HG03175 (cell line): ENCODE measurements around the gene TEX2.
A peak's percentile ranks its signal among the peaks of the same experiment; 100 is the strongest.

Experiments used
- ATAC-seq: cut with Tn5 transposase; IDR thresholded peaks from one replicate; pipeline ENCODE4 v1.9.1; 2021; ENCODE audit warnings: mild to moderate bottlenecking, moderate library complexity; ENCODE audit not compliant: unreplicated experiment

The TEX2 gene

DNA sequence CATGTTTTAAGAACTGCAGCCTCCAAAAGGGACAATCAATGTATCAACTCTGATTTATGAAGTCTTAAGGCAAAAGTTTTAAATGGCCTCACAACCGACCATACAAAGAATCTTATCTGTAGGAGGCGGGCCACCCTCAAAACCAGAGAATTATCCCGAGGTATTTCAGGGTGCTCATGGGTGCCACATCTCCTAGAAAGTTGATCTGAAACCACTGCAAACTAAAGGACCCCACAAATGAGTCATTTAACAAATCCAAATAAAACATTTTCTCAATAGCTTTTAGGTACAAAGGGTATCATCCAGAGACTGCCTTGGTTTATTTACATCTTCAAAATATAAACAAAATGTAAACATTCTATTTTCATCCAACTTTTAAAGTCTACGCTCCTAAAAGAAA lies 139.9 kb downstream of the TEX2 start:
- ATAC-seq = no peak

DNA sequence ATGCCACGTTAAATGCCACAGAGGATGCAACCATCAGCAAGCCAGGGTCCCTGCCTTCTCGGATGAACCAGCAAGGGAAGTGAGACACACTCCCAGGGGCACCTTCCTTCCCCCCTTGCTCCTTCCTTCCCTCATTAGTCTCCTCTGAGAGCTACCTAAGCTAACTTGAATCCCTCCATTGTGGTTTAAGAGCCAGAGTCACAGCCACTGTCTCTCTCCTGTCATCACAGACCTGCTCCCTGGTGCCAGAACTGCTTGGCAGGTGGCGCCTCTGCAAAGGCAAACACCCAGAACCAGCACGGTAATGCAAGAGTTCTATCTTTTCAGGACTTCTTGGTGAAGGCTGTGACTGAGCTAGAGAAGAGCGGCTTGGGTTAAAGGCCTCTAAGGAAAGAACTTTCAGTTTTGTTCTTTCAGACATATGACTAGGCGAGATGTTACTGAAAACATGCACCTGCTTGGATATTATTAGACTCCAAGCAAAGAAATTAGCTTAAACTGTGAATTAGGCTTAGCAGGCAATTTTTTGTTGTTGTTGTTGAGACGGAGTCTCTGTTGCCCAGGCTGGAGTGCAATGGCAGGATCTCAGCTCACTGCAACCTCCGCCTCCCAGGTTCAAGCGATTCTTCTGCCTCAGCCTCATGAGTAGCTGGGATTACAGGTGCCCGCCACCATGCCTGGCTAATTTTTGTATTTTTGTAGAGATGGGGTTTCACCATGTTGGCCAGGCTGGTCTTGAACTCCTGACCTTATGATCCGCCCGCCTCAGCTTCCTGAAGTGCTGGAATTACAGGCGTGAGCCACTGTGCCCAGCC lies 141.9 kb downstream of the TEX2 start:
- peak; percentile 89 for ATAC-seq

DNA sequence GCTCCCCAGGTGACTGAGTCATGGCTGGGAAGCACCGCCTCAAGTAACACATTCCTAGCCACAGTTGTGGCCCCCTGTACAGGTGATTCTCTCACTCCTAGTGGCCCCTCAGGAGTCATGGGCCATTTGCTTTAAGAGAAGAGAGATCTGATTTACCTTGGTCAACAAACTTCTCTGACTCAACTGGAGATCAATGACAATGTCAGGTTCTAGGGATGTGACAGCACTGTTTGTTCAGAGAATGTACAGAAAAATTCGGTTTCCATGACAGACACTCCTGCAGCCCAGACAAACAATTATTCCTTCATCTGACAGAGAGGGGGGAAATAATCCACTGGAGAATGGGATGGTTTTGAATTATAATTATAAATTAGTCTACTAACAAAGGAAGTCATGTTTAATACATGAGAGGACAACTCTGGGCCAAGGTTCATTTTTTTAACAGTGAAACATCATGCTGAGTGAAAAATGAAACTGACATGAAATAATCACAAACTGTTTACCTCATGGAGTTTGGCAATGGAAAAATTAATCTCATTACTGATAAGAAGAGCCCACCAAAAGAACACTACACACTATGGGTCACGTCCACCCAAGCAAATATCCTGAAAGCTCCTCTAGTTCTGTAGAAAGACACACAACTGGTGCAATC lies 142.8 kb downstream of the TEX2 start:
- ATAC-seq = no peak

DNA sequence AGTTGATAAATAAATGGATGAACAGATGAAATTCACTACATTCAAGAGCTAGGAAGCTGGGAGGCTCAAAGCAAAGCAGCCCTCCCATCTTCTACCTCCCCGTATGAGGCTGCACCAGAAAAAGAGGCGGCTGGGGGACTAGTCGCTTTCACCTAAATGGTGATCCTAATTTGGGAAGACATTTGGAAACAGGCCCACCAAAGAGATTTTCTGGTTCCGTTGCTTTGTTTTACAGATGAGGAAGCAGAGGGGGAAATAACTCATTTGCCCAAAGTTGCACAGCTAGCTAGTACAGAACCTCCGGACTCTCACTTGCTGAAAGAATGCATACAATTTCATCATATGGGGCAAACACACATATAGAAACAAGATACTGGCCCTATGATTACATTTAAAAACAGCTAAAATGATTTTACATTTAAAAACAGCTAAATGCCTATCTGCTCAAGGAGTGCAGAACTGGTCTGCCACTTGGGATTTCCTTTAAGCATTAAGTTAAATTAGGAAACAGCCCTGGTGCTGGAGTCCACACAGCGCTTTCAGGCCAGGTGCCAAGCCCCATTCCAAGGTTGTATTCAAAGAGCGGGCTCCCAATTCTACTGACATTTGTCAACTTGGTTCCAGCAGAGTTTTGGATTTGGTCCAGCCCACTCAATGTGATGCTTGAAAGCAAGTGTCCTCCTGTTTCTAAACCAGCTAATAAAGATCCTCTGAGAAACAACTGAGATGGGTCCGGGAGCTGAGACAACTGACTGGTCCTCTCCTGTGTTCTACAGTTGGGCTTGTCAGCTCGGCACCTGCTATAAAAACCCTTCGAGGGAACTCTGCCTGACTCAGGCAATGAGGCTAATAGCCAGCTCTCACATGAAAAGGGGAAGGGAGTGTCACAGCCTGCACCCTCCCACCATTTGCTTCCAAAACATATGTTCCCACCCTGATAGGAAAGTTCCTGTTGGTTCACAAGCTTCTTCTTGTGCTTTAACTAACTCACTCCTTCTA lies 144.8 kb downstream of the TEX2 start:
- no peak for ATAC-seq

DNA sequence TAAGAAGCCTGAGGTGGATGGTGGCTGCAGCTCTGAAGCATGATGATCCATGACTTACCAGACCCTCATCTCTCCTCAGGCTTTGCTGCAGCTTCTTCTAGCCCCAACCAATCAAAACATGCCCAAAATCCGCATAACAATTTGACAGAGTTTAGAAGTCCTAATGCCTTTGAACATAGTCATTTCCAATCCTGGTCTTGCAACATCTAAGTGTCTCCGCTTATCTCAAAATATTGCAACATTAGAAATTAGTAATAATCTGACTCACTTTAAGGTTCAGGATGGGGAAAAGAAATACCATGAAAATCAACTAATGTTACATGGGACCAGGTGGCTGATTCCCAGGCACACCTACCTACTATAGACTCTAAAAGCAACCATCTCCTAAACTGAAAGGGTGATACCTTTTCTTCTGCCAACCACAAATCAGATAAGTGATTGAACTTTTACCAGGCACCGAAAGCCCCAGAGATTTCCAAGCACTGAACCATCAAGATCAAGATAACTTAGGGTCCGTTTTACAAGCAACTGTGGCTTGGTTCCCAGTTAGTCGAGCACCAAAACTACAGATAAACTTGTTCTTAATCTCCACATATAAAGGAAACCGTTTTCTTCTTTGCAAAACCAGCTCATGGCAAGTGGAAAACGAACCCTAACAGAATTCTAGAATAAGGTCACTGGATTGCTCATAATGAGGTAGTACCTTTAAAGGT lies 147.1 kb downstream of the TEX2 start:
- no peak for ATAC-seq

DNA sequence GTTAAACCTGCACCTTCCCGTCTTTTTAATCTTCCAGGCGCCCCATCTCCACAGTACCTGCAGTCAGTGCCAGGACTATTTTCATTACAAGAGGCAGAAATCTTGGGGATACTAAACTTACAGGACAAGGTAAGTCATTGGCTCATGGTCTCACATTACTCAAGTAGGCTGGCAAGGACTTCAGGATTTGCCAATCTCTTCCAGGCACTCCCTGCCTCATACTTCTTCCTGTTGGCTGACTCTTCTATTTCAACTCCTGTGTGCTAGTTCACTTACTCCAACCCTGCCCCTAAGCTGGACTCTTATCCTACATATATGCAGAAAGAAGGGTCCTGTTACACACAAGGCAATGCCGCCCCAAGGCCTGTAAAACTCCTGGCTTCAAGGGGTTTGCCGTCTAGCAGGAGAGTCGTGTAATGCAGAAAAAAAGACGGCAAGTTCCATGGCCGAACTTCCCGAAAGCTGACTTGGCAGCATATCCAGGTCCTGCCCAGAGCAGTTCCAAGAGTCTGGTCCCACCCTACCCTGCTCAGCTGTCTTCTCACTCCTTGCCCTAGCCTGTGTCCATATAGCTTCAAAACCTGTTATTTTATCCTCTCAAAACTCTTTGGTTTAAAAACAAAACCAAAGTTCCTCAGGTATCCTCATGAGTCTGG lies 147.9 kb downstream of the TEX2 start:
- no peak for ATAC-seq

DNA sequence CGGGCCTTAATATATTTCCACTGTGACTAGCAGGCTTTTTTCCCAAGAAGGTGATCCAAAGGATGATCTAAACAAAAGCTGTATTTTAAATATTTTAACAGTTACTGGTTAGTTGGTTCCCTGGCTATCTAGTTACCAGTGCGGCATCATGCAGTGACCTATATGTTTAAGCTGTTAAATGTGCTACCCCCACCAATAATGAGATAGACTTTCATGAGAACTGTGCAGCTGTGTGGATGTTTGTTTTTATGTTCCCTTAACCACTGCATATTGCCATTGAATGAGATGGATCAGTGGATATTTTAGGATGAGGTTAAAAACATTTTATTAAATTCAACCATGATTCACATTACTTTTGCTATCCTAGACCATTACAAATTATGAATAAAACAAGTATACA lies 150.1 kb downstream of the TEX2 start:
- ATAC-seq = no peak

DNA sequence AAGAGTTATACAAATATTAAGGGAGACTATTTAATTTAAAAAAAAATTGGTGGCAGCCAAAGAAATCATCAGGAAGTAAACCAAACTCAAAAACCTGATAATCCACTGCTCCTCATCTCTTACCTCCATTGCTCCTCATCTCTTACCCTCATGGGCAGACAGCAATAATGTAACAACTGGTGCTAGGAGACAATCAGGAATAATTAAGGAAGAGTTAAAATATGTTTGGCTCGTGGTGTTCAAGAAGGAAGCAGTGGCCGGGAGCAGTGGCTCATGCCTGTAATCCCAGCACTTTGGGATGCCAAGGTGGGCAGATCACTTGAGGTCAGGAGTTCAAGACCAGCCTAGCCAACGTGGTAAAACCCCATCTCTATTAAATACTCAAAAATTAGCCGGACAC lies 151.2 kb downstream of the TEX2 start:
- ATAC-seq = no peak

DNA sequence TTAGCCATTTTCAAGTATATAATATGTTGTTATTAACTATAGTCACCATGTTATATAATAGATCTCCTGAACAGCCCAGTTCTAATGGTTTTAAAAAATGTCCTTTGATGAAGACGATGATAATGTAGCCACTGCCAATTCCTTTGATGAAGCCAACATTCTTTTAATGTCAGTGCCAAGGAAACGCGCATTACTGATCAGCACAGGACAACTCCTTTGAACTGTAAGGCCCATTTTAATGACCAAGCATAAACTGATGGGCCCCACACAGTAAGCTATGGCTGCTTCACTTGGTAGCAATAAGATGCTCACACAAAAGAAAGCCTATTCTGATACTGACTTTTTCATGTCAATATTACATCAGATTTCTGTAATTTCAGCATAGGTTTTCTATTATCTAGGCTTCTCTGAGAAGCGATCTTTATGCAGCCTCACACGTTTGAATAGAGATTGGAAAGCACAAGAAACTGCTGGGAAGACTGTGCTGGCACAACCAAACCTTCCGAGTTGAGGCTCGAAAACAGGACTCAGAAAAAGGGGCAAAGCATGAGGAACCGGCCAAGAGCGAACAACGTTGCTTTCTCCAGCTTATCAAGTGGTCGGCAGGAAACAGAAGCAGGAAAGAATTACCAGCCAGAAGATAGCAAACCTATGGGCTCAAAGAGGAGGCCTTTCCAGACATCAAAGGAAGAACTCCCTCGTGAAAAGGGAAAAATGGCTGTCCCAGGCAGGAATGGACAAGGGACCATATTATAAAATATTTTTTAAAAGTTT lies 152.5 kb downstream of the TEX2 start:
- ATAC-seq = no peak

DNA sequence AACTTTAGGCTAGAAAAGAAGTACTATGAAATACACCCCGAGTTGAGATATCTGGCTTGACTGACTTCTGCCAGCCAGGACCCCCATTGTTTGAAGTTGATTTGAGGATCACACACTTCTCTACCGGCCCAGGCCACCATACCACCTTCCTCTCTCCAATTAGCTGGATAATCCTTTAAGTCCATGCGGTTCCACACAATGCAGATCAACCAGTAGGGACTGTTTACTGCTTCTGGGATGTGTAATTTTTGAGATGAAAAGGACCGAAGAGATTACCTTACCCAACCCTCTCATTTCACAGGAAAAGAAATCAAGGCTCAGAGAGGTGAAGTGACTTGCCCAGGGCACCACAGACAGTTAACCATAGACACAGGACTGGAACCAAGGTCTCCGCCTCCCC lies 153.7 kb downstream of the TEX2 start:
- no peak for ATAC-seq

DNA sequence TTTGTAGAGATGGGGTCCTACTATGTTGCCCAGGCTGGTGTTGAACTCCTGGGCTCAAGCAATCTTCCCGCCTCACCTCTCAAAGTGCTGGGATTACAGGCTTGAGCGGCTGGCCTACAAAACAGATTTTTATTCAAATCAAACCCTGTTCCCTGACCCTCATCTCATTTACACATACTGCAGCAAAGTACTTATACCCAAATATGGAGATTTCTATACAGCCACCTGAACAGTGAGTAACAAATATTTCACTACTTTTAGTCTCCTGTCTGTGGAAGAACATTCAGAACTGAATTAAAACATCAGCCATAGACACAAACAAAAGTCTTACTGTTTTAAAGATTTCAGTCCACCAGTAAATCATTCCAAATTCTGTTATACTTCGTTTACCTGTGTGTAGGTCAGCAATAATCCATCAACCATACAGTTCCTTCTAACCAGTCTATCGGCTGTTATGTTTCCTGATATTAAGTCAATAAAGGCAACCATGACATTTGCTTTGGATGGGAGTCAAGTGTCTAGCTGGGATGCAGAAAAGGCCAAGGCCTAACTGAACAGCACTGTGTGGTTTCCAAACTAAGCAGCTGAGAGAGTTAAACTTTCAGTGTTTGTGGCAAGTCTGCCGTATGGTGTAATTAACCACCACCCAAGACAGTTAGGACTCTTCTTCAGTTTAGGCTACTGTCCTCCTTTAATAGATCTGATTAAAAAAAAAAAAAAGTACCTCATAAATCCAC lies 155.4 kb downstream of the TEX2 start:
- ATAC-seq = no peak

DNA sequence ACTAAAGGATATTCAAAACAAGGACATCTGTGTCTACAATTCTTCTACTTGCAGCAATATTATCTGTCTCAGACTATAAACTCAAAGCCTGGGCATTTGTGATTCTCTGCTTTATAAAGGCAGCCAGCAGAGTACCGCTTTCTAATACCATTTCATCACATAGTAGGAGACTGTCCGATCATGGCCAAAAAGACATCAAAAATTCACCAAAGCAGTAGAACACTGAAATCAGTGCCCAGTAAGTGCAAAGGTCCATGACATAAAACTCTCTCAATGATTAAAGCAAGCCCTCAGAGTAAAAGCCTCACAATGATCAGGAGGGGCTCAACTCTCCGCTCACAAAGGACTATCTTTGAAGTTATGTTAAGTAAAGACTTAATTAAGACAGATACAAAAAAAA lies 156.1 kb downstream of the TEX2 start:
- ATAC-seq = no peak

DNA sequence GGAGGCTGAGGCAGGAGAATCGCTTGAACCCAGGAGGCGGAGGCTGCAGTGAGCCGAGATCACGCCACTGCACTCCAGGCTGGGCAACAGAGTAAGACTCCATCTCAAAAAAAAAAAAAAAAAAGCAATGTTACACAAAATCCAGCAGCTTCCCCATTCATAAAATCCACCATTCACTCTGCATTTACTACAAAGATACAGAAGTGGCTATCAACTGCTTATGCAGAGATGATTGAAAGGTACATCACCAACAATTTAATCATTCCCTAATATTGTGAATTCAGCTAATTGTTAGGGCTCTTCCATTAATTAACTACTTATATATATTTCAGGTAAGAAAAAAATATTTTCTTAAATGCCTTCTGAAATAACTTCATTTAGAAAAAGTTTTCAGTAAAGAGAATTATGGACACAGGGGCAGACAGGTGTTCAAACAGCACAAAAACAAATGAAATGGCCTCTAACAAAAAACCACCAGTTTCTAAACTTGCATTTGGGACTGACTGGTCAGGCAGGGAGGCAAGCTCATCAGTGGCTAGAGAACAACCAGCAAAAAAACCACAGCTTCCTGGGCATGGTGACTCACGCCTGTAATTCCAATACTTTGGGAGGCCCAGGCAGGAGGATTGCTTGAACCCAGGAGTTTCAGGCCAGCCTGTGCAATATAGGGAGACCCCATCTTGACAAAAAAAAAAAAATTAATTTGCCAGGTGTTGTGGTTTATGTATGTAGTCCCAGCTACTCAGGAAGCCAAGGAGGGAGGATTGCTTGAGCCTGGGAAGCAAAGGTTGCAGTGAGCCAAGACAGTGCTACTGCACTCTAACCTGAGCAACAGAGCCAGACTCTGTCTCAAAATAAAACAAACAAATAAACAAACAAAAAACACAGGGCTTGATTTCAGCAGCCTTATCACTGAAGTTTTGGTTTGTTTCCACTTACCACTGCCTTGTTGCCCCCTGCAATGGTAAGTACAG lies 159.4 kb downstream of the TEX2 start:
- no peak for ATAC-seq

DNA sequence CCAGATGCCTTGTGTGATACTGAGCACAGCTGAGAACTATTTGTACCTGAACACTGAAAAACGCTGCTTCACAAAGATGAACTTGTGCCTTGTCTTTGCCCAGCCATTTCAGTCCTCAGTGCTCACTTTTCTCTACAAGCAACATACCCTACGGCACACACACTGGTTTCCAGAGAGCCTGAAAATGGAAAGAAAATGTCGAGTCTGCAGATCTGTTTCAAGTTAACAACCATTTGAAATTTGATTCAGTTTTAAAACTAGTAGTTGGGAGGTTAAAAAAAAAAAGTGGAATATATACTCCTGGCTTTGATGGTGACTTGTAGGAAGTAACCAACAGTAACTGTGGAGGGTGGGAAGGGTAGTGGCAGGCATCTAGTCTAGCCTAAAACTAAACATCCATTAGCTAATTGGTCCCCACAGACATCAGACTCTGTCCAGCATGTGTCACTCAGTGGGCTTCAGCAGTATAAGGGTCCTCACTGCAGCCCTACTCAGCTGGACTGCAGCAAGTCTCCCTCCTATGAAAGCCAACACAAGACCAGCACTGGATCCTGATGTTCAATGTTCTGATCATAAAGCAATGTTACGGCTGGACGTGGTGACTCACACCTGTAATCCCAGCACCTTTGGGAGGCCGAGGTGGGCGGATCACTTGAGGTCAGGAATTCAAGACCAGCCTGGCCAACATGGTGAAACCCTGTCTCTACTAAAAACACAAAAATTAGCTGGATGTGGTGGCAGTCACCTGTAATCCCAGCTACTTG lies 160.3 kb downstream of the TEX2 start:
- ATAC-seq = no peak

DNA sequence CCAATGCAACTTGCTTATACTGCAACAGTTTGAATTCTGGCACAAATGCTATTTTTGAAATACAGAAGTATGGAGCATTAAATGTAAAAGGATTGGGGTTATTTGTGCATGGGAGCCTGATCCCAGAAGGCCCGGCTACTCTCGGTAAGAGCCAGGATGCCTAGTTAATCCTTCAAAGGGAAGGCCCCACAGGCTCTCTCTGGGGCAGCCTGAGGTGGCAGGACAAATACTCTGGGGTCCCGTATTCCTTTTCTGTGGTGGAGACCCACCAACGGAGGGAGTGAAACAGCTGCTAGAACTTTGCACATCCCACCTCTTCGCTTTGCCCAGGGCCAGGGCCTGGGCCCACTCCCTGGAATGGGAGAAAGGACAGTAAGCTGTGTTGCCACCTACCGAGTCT lies 163.5 kb downstream of the TEX2 start:
- ATAC-seq = no peak
